HG02678 (cell line): Measurements from ENCODE around the gene ZDHHC3.

ENCODE experiments used
- ATAC-seq: cut with Tn5 transposase; IDR thresholded peaks from one replicate; pipeline ENCODE4 v1.9.1; 2021; ENCODE audit warnings: mild to moderate bottlenecking, moderate library complexity; ENCODE audit not compliant: unreplicated experiment

Gene ZDHHC3

DNA sequence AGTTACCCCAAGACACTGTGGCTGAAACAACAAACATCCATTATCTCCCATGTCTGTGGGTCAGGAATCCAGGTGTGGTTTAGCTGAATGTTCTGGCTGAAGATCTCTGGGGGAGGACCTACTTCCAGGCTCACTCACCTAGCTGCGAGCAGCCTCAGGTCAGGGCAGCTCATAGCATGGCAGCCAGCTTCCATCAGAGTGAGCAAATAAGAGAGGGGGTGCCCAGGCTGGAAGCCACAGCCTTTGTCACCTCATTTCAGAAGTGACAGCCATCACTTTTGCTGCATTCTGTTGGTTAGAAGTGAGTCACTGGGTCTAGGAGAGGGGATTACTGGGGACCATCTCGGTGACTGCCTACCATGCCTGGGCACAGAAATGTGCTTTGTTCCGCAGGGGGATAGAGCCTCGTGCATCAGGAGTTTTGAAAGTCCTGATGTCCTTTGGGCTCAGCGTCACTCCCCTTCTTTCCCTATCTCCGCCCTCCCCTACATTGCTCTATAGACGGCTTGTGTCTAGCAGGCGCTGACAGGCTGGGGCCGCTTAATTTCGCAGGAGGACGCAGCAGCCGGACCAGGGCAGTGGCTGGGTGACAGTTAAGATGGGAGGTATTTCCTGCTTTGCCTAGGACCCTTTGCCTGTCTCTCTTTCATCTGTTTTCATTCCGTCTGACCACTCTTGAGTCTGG lies 76.1 kb downstream of the ZDHHC3 start:
- ATAC-seq: no peak

DNA sequence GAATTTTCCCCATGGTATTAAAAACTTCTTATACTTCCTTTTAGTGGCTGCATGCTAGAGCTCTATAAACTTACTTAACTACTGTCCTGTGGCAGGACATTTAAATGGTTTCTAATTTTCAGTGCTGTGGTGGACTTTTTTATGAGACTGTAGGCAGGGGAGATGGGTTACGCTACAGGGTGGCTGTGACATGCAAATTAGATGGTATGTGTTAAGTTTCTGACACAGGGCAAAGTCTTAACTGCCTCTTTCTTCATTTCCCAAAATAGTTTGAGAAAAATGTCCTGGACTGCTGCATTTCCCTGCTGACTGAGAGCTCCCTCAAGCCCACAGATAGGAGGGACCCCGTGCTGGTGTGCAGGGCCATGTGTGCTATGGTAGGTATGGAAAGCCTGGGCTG lies 79.5 kb downstream of the ZDHHC3 start:
- no peak for ATAC-seq

DNA sequence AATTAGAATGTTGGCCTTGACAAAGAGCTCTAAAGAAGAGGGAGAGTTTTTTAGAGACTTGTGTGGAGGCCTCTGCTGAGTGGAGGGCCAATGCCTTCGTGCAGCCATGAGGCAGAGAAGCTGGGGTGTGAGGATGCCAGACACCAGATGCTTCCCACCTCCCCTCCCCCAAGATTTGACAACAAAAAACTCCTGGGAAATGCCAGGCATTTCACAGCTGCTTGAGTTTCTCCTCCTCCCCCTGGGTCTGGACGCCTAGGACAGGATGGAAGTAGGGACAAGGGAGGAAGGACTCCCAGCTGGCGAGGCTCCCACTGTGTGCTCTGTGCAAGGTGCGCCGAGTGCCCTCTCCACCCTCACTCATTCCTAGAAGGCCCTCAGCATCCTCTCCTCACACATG lies 81.5 kb downstream of the ZDHHC3 start:
- no peak for ATAC-seq

DNA sequence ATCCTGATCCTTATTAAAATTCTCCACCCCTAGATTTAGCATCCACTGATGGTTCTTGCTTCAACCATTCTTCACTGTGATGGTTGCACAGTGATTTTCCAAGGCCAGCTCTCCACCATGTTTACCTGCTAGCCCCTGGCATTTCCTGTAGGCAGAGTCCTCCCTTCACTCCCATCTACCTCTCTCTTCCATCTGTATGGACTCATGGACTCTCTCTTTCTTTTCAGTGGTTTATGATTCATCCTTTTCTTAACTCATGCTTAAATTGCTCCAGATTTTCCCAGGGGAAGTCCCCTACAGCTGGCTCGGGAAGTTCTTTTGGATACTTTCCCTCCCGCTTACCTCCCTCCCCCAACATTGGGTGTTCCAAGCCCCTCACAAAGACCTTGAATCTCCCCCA lies 82.9 kb downstream of the ZDHHC3 start:
- no peak for ATAC-seq

DNA sequence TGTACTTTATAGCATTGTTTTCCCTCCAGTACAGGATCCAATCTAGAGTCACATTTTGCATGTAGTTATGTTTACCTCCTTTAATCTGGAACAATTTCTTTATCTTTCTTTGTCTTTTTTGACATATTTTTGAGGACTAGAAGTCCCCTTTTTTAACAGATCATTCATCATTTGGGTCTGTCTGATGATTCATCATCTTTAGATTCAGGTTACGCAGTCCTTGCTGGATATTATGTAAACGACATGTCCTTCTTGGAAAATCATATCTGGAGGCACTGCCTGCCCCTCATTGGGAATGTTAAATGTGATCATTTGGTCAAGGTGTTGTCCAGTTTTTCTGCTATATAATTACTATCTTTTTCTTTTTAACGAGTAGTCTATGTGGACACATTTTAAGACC lies 83.3 kb downstream of the ZDHHC3 start:
- no peak for ATAC-seq

DNA sequence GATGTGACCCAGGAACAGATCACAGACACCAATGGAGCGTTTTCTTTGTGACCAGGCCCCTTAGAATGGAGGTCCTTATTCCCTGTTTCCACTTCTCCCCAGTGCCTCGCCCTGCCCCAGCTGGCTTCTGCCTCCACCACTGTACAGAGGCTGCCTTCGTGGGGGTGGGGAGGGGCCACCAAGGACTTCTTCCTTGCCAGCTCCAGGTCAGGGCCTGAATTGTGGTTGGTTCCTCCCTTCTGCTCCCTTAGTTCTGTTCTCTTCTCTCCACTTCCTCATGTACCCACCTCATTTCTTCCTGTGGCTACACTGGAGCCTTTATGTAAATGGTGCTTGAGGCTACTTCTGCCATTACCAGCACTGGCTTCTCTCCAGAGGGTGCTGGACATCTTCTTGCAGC lies 85.1 kb downstream of the ZDHHC3 start:
- no peak for ATAC-seq

DNA sequence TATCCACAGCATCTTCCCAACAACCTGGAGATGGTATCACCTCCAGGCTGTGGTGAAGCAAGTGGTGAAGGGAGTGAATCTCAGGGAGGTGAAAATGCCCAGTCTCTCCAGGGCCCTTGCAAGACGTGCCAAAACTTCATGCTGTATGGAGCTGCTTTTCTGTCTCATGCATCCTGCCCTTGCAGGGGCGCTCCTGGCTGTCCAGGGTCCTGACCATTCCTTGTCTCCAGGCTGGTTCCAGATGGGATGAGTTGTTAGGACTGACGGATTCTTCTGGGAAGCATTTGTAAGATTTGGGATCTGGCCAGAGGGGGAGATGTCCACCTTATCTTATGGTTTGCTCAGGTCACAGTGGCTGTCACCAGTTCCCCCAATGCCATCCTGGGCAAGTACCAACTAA lies 85.7 kb downstream of the ZDHHC3 start:
- ATAC-seq: no peak

DNA sequence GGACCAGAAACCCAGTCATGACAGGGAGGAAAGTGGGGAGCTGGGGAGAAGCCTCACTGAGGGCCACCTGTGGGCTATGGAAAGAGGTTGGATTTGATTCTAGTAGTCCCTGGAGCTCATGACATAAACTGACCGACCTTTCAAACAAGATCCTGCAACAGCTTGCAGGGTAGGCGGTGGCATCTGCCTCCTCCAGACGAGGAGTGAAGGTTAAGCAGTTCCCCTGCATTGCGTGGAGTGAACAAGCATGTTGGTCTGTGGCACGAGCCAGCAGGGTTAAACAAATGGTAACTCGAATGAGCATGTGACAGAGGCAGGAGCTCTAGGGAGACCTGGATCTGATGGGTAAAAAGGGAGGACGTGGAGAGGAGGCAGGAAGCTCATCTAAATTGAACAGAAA lies 88.9 kb downstream of the ZDHHC3 start:
- ATAC-seq: no peak

DNA sequence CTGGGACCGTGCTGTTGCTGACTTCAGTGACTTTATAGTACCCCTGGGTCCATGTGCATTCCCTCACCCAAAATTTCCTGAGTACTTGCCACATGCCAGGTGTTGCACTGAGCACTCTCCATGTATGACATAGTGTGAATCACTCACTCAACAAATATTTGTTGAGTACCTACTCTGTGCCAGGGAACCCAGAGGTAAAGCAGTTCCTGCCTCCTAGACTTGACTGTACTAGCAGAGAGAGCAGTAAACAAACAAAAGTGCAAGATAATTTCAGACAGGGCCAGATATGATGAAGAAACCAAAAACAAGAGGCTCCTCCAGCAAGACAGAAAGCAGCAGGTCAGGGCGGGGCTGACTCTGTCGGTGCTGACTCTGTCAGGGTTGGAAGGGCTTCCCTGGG lies 89.4 kb downstream of the ZDHHC3 start:
- no peak for ATAC-seq

DNA sequence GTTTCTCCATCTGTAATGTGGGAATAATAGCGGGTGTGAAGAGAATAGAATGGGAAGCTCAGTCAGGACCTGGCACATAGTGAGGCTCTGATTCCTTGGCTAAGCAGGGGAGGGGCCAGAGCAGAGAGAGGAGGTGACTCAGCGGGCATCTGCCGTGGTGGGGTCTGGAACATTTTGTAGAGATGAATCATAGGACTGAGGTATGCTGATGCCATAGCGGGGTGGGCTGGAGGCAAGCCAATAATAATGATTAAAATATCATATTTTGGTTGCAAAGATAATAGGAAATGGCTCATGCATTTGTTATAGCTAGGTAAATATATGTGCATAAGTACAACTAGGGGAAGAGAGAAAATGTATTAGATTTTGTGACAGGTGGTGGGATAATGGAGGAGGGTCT lies 90.4 kb downstream of the ZDHHC3 start:
- no peak for ATAC-seq

DNA sequence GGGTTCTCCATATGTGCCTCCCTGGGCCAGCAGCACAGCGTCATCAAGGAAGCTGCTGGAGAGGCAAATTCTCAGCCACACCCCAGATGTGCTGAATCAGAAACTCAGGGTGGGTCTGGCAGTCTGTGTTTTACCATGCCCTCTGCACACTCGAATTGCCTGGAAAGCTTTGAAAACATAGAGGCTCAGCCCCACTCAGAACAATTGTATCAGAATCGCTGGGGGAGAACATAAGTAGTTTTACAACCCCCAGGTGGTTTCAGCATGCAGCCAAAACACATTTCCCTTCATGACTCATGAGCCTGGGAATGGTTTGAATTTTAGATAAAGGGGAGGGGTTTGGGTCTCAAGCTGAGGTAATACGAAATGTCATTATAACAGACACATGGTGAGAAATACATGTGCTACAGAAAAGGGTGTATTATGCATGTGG lies 92.0 kb downstream of the ZDHHC3 start:
- ATAC-seq: no peak

DNA sequence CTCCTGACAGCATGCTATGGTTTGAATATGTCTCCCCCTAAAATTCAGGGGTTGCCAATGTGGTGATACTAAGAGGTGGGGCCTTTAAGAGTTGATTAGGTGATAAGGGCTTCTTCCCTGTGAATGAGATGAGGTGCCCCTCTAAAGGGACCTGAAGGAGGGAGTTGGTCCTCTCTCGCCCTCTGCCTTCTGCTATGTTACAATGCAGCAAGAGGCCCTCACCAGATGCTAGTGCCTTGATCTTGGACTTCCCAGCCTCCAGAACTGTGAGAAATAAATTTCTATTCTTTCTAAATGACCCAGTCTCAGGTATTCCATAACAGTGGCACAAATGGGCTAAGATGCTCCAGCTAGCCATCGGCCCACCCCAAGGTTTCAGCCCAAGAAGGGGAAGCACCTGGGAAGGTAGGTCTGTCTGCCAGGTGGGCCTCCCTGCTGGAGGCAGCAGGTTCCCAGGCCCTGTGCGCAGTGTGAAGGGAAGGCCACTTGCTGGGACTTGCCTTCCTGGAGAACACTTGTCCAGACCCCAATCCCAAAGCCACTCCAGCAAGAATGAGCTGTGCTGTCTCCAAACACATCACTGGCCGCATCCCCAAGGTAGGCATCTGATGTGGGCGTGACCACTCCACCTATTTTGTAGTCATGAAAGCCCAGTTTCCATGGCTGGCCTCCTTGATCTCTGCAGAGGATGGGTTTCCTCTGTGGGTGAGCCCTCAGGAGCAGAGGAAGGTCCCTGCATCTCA lies 92.6 kb downstream of the ZDHHC3 start:
- no peak for ATAC-seq

DNA sequence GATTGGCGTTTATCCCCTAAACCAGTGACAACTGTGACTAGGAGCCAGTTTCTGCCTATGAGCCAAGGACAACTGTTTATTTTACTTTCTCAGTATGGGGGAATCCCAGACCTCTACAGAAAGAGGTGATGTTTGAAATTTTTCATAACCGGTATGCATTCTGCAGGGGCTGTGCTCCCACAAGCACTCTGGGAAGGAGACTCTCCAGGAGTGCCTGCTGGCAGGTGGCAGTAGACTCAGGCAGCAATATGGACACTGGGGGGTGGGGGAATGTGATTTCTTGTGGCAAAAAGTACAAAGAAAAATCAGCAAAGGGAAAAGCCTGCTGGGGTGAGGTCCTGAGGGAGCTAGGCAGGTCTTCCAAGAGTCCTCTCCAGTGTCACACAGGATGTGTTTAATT lies 95.7 kb downstream of the ZDHHC3 start:
- no peak for ATAC-seq

DNA sequence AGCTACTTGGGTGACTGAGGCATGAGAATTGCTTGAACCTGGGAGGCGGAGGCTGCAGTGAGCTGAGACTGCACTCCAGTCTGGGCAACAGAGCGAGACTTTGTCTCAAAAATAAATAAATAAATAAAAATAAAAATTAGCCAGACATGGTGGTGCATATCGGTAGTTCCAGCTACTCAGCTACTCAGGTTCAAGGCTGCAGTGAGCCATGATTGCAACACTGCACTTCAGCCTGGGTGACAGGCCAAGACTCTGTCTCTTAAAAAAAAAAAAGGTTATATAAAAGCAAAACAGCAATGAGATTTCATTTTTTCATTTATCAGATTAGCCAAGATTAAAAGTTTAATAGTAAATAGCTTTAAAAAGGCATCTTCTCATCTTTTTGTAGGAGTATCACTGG lies 98.6 kb downstream of the ZDHHC3 start:
- ATAC-seq: no peak

DNA sequence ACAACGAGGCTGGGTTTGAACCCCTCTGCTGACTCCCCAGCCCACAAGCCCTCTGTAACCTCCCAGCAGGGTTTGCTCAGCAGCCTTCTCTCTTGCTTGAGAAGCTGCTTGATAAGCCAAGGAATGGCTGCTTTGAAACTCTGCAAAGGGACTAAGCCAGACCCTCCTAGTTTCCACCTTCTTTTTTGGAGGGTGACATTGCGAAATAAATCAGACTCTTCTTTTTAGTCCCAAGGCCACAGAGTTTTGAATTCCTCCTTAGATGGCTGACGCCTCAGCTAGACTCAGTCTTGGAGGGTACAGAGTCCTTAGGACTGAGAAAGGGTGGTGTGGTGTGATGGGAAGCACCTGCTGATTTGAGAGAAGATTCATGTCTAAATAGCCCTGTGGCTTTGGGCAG lies 100.4 kb downstream of the ZDHHC3 start:
- ATAC-seq: no peak
